Type B pancreatic cell (in vitro differentiated cells): ENCODE results near the gene GNAT1. TPM values are rescaled to one million over a fixed set of nuclear protein-coding genes. Genes with fewer than 3 reads are reported as not detected.

Source experiments
- DNase-seq: peaks from one replicate; pipeline ENCODE4 v3.0.0; 2021; ENCODE audit warnings: mixed read lengths; ENCODE audit not compliant: unreplicated experiment; ENCODE audit errors: extremely low spot score
- H3K27ac Mint-ChIP-seq: 2 replicates; pipeline ENCODE4 v1.8.0; 2021; ENCODE audit warnings: mild to moderate bottlenecking, mixed read lengths
- H3K27me3 Mint-ChIP-seq: 2 replicates; pipeline ENCODE4 v1.8.0; 2021; ENCODE audit warnings: mixed read lengths
- H3K36me3 Mint-ChIP-seq: 2 replicates; pipeline ENCODE4 v1.8.0; 2021; ENCODE audit warnings: mixed read lengths
- H3K4me1 Mint-ChIP-seq: one replicate; pipeline ENCODE4 v1.8.0; 2021; ENCODE audit warnings: mixed read lengths; ENCODE audit not compliant: unreplicated experiment
- H3K4me3 Mint-ChIP-seq: 2 replicates; pipeline ENCODE4 v1.8.0; 2021; ENCODE audit warnings: mild to moderate bottlenecking, mixed read lengths
- H3K9me3 Mint-ChIP-seq: 2 replicates; pipeline ENCODE4 v1.8.0; 2021; ENCODE audit warnings: mixed read lengths
- total RNA-seq: library from RNA; stranded (reverse); gene quantifications from 2 replicates; pipeline ENCODE4 v1.2.1, GENCODE V29; 2021; ENCODE audit warnings: low replicate concordance
- TF ChIP-seq, protein P1 (sequence below): fragments of 200-600 bp; sonication (generic); conservative IDR thresholded peaks from 2 replicates; pipeline ENCODE4 v1.5.0; 2021; ENCODE audit warnings: antibody characterized with exemption, mild to moderate bottlenecking

GNAT1 gene
- total RNA-seq, 1 donor from 2014 or later = not detected

DNA sequence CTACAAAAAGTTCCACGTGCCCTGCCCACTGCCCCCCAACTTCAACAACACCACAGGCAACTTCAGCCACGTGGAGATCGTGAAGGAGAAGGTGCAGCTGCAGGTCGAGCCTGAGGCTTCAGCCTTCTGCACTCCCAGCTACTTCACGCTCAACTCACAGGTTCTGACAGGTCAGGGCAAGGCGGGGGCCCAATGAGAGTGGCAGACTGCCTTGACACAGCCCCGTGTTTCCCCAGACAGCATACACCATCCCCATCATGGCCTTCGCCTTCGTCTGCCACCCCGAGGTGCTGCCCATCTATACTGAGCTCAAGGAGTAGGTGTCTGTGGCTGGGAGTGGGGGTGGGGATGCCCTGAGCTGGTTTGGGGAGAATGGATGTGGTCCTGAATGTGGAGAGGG is 26.3 kb downstream of the GNAT1 start:
- Mint-ChIP-seq H3K36me3 (no peaks in the 10 kb centered on the region), H3K27ac (no peak overlapping the region), H3K9me3 (no peaks in the 10 kb centered on the region), H3K4me3 (no peak overlapping the region), H3K27me3 (no peaks in the 10 kb centered on the region), H3K4me1 (no peaks in the 10 kb centered on the region)
- DNase-seq = no peak
- TF ChIP-seq, protein P1, sequence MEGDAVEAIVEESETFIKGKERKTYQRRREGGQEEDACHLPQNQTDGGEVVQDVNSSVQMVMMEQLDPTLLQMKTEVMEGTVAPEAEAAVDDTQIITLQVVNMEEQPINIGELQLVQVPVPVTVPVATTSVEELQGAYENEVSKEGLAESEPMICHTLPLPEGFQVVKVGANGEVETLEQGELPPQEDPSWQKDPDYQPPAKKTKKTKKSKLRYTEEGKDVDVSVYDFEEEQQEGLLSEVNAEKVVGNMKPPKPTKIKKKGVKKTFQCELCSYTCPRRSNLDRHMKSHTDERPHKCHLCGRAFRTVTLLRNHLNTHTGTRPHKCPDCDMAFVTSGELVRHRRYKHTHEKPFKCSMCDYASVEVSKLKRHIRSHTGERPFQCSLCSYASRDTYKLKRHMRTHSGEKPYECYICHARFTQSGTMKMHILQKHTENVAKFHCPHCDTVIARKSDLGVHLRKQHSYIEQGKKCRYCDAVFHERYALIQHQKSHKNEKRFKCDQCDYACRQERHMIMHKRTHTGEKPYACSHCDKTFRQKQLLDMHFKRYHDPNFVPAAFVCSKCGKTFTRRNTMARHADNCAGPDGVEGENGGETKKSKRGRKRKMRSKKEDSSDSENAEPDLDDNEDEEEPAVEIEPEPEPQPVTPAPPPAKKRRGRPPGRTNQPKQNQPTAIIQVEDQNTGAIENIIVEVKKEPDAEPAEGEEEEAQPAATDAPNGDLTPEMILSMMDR = no peak

DNA sequence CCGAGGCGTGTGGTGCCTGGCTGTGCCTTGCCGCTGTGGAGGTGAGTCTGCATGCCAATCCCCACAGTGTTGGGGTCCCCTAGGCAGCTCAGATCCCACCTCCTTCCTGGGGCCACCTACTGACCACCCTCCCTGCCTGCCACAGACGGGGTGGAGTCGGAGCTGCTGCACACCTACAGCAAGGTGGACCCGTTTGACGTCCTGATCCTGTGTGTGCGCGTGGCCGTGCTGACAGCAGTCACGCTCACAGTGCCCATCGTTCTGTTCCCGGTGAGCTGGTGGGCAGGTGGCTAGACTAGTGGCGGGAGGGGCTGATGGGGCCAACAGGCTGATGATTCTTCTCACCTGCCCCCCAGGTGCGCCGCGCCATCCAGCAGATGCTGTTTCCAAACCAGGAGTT is 27.0 kb downstream of the GNAT1 start:
- H3K27ac Mint-ChIP-seq = no peak overlapping the region
- DNase-seq = no peak
- TF ChIP-seq, protein P1 = no peak
- H3K27me3 Mint-ChIP-seq = no peaks in the 10 kb centered on the region
- H3K9me3 Mint-ChIP-seq = no peaks in the 10 kb centered on the region
- H3K36me3 Mint-ChIP-seq = no peaks in the 10 kb centered on the region
- H3K4me1 Mint-ChIP-seq = no peaks in the 10 kb centered on the region
- H3K4me3 Mint-ChIP-seq = no peak overlapping the region

DNA sequence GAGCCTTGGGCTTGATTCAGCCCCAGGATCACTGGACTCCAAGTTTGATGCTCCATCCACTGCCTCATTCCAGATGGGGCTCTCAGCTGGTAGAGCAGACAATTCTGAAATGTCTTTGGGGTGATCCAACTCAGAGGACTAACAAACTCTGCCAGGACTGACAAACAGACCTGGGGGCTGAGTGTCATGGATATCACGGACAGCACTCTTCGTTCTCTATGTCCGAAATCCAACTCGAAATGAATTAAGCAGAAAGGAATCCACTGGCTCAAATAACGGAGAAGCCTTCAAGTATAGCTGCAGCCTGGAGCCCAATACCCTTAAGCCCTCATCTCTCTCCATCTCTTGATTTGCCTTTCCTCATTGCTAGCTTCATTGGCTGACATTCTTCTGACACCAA is 27.9 kb downstream of the GNAT1 start:
- Mint-ChIP-seq H3K27ac (no peak overlapping the region), H3K4me3 (no peak overlapping the region), H3K36me3 (no peaks in the 10 kb centered on the region), H3K27me3 (peaks cover 3% of the 10 kb centered on the region), H3K9me3 (no peaks in the 10 kb centered on the region), H3K4me1 (no peaks in the 10 kb centered on the region)
- DNase-seq = no peak
- TF ChIP-seq, protein P1 = no peak

DNA sequence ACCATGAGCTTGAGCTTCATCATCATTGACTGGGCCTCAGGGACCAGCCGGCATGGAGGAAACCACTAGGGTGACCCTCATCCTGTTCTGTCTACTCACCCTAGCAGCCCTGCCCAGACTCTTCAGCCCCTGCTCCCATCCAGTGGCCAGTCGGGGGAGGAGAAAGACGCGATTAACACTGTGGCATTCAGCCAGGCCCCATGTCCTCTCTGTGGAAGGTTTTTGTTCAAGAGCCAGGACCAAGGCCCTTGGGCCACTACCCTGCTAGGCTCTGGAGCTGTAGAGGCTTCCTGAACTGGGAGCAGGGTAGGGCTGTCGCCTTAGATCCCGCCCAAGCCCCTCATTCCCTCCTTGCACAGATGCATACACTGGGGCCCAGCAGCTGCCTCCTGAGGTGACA is 28.7 kb downstream of the GNAT1 start:
- no peak overlapping the region for H3K4me3 Mint-ChIP-seq
- H3K27me3 Mint-ChIP-seq = peaks cover 5% of the 10 kb centered on the region
- H3K4me1 Mint-ChIP-seq = no peaks in the 10 kb centered on the region
- DNase-seq = no peak
- no peak overlapping the region for H3K27ac Mint-ChIP-seq
- H3K9me3 Mint-ChIP-seq = no peaks in the 10 kb centered on the region
- TF ChIP-seq, protein P1 = no peak
- no peaks in the 10 kb centered on the region for H3K36me3 Mint-ChIP-seq

DNA sequence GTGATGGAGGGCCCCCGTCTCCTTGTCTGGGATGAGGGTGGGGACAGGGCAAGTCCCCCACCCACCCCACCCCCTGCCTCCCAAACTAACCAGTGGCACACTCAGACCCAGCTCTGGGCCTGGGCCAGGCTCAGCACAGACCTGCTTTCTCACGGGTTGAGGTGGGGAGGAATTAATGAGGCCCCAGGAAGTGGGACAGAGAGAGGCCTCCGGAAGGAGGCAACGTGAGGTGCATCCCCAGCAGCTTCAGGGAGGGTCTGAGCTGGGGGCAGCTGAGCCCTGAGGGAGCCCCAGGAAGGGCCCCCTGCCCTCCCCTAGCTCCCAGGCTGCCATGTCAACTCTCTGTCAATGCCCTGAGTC is 29.6 kb downstream of the GNAT1 start:
- Mint-ChIP-seq H3K27me3 (peaks cover 11% of the 10 kb centered on the region), H3K4me3 (no peak overlapping the region), H3K9me3 (no peaks in the 10 kb centered on the region), H3K27ac (no peak overlapping the region), H3K36me3 (no peaks in the 10 kb centered on the region), H3K4me1 (peaks cover 3% of the 10 kb centered on the region)
- no peak for DNase-seq
- TF ChIP-seq, protein P1 = no peak

DNA sequence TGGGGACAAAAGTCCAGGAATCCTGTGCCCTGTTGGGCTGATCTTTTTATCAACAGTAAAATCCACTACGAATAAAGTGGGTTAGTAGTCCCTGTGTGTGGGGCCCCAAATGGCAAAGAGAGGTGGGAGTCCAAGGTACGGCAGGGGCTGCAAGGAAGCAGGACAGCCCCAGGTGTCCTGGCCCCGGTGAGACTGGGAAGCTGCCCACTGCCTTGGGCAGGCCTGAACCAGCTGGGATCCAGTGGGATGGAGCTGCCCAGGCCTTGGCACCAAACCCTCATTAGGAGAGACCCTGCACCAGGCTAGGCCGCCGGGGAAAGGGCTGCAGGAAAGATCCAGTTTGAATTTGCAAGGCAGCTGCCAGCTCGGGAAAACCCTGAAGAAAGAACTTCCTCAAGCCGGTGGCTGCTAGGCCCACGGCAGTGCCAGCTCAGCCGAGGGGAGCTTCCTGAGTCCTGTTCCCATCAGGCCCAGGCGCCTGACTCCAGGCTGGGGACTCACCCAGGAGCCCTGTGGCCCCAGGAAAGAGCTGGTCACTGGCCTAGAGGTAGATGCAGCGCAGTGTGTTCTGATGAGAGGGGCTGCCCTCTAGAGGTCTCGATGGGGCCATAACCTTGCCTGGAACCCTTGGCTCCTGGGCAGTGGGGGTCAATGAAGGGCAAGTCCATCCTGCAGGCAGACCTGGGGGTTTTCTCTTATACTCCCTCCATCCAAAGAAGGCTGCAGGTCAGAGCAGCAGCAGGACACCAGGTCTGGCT is 30.2 kb downstream of the GNAT1 start:
- no peaks in the 10 kb centered on the region for H3K9me3 Mint-ChIP-seq
- H3K4me1 Mint-ChIP-seq = peaks cover 6% of the 10 kb centered on the region
- H3K36me3 Mint-ChIP-seq = no peaks in the 10 kb centered on the region
- TF ChIP-seq, protein P1 = no peak
- H3K27ac Mint-ChIP-seq = no peak overlapping the region
- DNase-seq = no peak
- H3K4me3 Mint-ChIP-seq = no peak overlapping the region
- peaks cover 13% of the 10 kb centered on the region for H3K27me3 Mint-ChIP-seq
